Measurements from ENCODE around the gene ATP7B. TPM values are rescaled to one million over a fixed set of nuclear protein-coding genes. Genes with fewer than 3 reads are reported as not detected.
"Not testable (repeated sequence)": the region's sequence is repeated elsewhere in the genome, so short reads cannot be mapped to it uniquely, and the experiment has no call there.

ATP7B gene
- total RNA-seq = 1 to 10 TPM in 7 of 8 experiments, under 1 TPM in 1; 0.97 to 7.3 (median 5.6) TPM

DNA sequence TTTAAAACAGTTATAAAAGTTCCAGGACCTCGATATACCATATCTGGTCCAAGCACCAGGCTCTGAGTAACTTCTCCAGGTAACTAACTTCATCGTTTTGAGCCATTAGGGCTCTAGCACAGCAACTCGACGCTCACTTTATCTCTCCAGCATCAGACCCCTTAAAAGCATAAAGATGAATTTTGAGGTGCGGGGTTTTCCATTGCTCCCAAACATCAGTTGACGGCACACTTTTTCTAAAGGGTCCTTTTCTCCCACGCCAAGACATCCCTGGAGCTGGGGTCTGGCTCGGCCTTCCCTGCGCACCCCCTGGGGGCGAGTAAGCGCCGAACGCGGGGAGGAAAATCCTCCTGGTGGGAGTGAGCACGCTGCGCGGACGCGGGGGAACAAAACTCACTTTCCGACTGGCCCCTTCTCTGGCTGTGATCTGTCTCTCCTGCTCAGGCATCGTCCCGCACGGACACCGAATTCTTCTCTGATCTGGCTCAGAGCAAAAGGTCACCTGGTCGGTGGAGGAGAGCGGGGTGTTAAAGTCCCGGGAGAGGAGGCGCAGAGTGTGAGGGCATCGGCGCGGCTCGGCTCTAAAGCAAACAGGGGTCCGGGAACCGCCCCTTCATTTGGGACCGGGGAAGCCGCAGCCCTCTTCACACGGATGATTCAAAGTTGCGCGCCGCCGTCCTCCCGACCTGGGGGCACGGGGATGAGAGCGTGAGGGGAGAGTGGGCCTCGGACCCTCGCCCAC lies at the start of gene ATP7B:
Gene ATP7B, minus strand, starts transcription at position 561 of the 742 bp plus-strand sequence. Its CDS starts 113 bp downstream, at position 448.
- Histone ChIP-seq H3K4me3 (peak within 1 kb of the TSS; percentile 65 to 95 (median 75)), H3K27ac (peak within 1 kb of the TSS; percentile 68 to 87), H3K4me1 (replicated peaks in 1 of 2) (peaks cover 3 to 4% of the 10 kb centered on the region in 2 donors)
- peak; percentile 3 to 25 (median 14) for ATAC-seq (replicated peaks in 6 of 8)
- in situ Hi-C loops (cut with MboI; ENCODE audit: low pct_unique_long_range_greater_than_20kb in 2 of 9, low sequenced_read_pairs in 9 of 9, unreplicated experiment in 9 of 9) = no loop called here
- 0 to 50% (median 5%) methylated on average over 1 to 32 of the region's 46 CpGs; no CpG with 5 or more reads in 1 of the 10 experiments for WGBS, 10 experiments

DNA sequence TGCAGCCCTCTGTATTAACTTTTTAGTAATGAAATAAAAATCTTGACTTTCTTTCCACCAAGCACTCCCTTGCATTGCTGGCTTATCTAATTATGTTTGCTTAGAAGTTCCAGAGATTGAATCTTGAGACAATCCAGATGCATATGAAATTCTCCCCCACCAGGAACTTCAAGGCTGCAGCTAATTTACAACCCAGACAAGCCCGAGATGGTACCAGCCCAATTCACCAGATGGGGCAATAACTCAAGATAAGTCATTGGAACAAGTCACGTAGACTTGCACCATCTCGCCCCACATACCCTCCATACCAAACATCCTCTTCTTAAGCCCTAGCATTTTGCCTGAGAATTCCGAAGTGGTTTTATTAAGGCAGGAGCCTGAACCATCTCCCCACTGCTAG lies 42.2 kb upstream of the ATP7B start:
- in situ Hi-C loops (cut with MboI; ENCODE audit: low pct_unique_long_range_greater_than_20kb in 2 of 9, low sequenced_read_pairs in 9 of 9, unreplicated experiment in 9 of 9) = no loop called here
- Histone ChIP-seq H3K4me3 (no peak overlapping the region), H3K4me1 (replicated peaks in 1 of 2) (no peaks in the 10 kb centered on the region), H3K27ac (no peak overlapping the region)
- peak in 1 of 8 experiments; percentile 56 for ATAC-seq (replicated peaks in 6 of 8)
- WGBS, 10 experiments = 0 to 100% (median 78%) methylated on average over 2 to 4 of the region's 4 CpGs; no CpG with 5 or more reads in 2 of the 10 experiments

GRCh38 chr13:52051400-52051799 lies 40.1 kb upstream of the ATP7B start:
- WGBS, 10 experiments = 18 to 96% (median 83%) methylated on average over 1 to 7 of the region's 7 CpGs; no CpG with 5 or more reads in 1 of the 10 experiments
- in situ Hi-C loops (cut with MboI; ENCODE audit: low pct_unique_long_range_greater_than_20kb in 2 of 9, low sequenced_read_pairs in 9 of 9, unreplicated experiment in 9 of 9) = no loop called here
- no peak for ATAC-seq (replicated peaks in 6 of 8)
- H3K27ac ChIP-seq = no peak overlapping the region
- no peaks in the 10 kb centered on the region for H3K4me1 ChIP-seq (replicated peaks in 1 of 2)
- no peak overlapping the region for H3K4me3 ChIP-seq

DNA sequence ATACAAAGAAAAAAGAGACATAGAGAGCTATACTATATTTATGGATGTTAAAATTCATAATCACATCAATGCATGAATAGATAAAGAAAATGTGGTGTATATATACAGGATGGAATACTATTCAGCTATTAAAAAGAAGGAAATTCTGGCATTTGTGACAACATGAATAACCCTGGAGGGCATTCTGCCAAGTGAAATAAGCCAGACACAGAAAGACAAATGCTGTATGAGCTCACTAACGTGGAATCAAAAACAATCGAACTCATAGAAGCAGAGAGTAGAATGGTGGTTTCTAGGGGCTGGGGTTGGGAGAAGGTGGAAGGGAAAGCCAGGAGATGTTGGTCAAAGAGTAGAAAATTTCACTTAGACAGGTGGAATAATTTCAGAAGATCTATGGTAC lies 37.3 kb upstream of the ATP7B start:
- WGBS, 10 experiments = 19 to 100% (median 80%) methylated on average over 2 of the region's 2 CpGs; no CpG with 5 or more reads in 1 of the 10 experiments
- in situ Hi-C loops (cut with MboI; ENCODE audit: low pct_unique_long_range_greater_than_20kb in 2 of 9, low sequenced_read_pairs in 9 of 9, unreplicated experiment in 9 of 9) = no loop called here

GRCh38 chr13:52047463-52047862 lies 36.2 kb upstream of the ATP7B start:
- no peak overlapping the region for H3K27ac ChIP-seq
- no peaks in the 10 kb centered on the region for H3K4me1 ChIP-seq (replicated peaks in 1 of 2)
- in situ Hi-C loops (cut with MboI; ENCODE audit: low pct_unique_long_range_greater_than_20kb in 2 of 9, low sequenced_read_pairs in 9 of 9, unreplicated experiment in 9 of 9) = no loop called here
- no peak overlapping the region for H3K4me3 ChIP-seq
- no peak for ATAC-seq (replicated peaks in 6 of 8)
- 38 to 100% (median 84%) methylated on average over 1 to 3 of the region's 3 CpGs; no CpG with 5 or more reads in 3 of the 10 experiments for WGBS, 10 experiments

More for the DNA sequence above, 37.3 kb upstream of the ATP7B start:
- Histone ChIP-seq H3K4me1 (replicated peaks in 1 of 2) (no peaks in the 10 kb centered on the region), H3K4me3 (no peak overlapping the region), H3K27ac (no peak overlapping the region)
- no peak for ATAC-seq (replicated peaks in 6 of 8)

DNA sequence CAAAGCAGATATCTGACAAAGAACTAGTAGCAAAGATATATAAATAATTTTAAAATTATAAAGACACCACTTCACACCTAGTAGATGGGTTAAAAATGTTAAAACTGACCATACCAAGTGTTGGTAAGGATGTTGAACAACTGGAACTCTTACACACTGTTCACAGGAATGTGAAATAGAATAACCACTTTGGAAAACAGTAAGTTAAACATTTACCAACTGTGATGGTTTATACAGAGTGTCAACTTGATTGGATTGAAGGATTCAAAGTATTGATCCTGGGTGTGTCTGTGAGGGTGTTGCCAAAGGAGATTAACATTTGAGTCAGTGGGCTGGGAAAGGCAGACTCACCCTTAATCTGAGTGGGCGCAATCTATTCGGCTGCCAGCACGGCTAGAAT lies 32.4 kb upstream of the ATP7B start:
- Histone ChIP-seq H3K4me1 (replicated peaks in 1 of 2) (no peaks in the 10 kb centered on the region), H3K27ac (no peak overlapping the region), H3K4me3 (no peak overlapping the region)
- no peak for ATAC-seq (replicated peaks in 6 of 8)
- in situ Hi-C loops (cut with MboI; ENCODE audit: low pct_unique_long_range_greater_than_20kb in 2 of 9, low sequenced_read_pairs in 9 of 9, unreplicated experiment in 9 of 9) = no loop called here
- WGBS, 10 experiments = 79 to 100% (median 100%) methylated on average over 1 to 3 of the region's 3 CpGs; no CpG with 5 or more reads in 5 of the 10 experiments

DNA sequence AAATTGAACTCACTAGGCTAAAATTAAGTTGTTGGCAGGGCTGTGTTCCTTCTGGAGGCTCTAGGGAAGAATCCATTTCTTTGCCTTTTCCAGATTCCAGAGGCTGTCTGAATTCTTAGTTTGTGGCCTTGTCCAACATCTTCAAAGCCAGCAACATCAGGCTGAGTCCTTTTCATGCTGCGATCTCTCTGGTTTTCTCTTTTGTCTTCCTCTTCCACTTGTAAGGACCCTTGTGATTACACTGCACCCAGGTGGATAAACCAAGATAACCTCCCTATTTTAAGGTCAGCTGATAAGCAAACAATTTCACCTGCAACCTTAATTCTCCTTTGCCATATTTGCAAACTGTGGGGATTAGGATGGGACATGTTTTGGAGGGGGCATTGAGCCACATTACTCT lies 24.8 kb upstream of the ATP7B start:
- no peaks in the 10 kb centered on the region for H3K4me1 ChIP-seq (replicated peaks in 1 of 2)
- H3K27ac ChIP-seq = no peak overlapping the region
- 67 to 100% (median 82%) methylated on average over 1 of the region's 1 CpG; no CpG with 5 or more reads in 2 of the 10 experiments for WGBS, 10 experiments
- ATAC-seq (replicated peaks in 6 of 8) = no peak
- H3K4me3 ChIP-seq = no peak overlapping the region
- in situ Hi-C loops (cut with MboI; ENCODE audit: low pct_unique_long_range_greater_than_20kb in 2 of 9, low sequenced_read_pairs in 9 of 9, unreplicated experiment in 9 of 9) = no loop called here

GRCh38 chr13:52034616-52035226 lies 23.5 kb upstream of the ATP7B start:
- 73 to 100% (median 98%) methylated on average over 1 to 5 of the region's 5 CpGs for WGBS, 10 experiments
- in situ Hi-C loops (cut with MboI; ENCODE audit: low pct_unique_long_range_greater_than_20kb in 2 of 9, low sequenced_read_pairs in 9 of 9, unreplicated experiment in 9 of 9) = no loop called here
- Histone ChIP-seq H3K27ac (no peak overlapping the region), H3K4me1 (replicated peaks in 1 of 2) (no peaks in the 10 kb centered on the region), H3K4me3 (no peak overlapping the region)
- no peak for ATAC-seq (replicated peaks in 6 of 8)

DNA sequence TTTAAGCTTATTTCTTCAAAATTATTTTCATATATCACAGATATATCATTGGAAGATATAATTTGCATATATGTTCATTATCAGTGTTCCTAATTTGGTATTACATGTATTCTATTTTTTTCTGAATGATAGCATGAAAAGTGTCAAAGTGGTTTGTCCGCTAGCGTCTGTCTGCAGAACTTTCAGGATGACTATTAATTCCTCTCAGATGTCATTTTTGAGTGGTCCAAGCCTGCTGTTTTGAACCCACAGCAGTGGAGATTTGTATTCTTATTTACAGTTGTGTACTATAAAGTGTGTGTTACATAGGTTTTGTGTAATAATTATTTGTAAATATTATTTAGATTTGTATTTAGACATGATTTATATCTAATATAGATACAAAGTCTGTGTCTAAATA lies 21.8 kb upstream of the ATP7B start:
- in situ Hi-C loops (cut with MboI; ENCODE audit: low pct_unique_long_range_greater_than_20kb in 2 of 9, low sequenced_read_pairs in 9 of 9, unreplicated experiment in 9 of 9) = no loop called here
- 78 to 100% (median 97%) methylated on average over 1 to 2 of the region's 2 CpGs; no CpG with 5 or more reads in 2 of the 10 experiments for WGBS, 10 experiments
- Histone ChIP-seq H3K27ac (no peak overlapping the region), H3K4me3 (no peak overlapping the region), H3K4me1 (replicated peaks in 1 of 2) (no peaks in the 10 kb centered on the region)
- ATAC-seq (replicated peaks in 6 of 8) = no peak

DNA sequence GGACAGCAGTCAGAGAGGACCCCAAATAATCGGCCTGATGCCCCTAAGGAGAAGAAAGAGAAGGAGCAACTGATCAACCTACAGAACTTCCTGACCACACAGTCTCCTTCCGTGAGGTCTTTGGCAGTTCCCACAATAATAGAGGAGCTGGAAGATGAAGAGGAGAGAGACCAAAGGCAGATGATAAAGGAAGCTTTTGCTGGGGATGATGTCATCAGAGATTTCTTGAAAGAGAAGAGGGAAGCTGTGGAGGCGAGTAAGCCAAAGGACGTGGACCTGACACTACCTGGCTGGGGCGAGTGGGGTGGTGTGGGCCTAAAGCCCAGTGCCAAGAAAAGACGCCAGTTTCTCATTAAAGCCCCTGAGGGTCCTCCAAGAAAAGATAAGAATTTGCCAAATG lies 19.2 kb upstream of the ATP7B start:
- in situ Hi-C loops (cut with MboI; ENCODE audit: low pct_unique_long_range_greater_than_20kb in 2 of 9, low sequenced_read_pairs in 9 of 9, unreplicated experiment in 9 of 9); ATAC-seq (replicated peaks in 6 of 8): not testable (repeated sequence)

GRCh38 chr13:52029569-52029968 lies 18.3 kb upstream of the ATP7B start:
- Histone ChIP-seq H3K4me3 (no peak overlapping the region), H3K4me1 (replicated peaks in 1 of 2) (no peaks in the 10 kb centered on the region), H3K27ac (no peak overlapping the region)
- in situ Hi-C loops (cut with MboI; ENCODE audit: low pct_unique_long_range_greater_than_20kb in 2 of 9, low sequenced_read_pairs in 9 of 9, unreplicated experiment in 9 of 9) = no loop called here
- WGBS, 10 experiments = 83 to 100% (median 92%) methylated on average over 1 to 4 of the region's 4 CpGs; no CpG with 5 or more reads in 1 of the 10 experiments
- no peak for ATAC-seq (replicated peaks in 6 of 8)

More for the DNA sequence above, 19.2 kb upstream of the ATP7B start:
- not testable (repeated sequence) for H3K4me3 ChIP-seq; H3K4me1 ChIP-seq (replicated peaks in 1 of 2); H3K27ac ChIP-seq
- 90 to 100% (median 95%) methylated on average over 1 to 3 of the region's 6 CpGs; no CpG with 5 or more reads in 5 of the 10 experiments for WGBS, 10 experiments

DNA sequence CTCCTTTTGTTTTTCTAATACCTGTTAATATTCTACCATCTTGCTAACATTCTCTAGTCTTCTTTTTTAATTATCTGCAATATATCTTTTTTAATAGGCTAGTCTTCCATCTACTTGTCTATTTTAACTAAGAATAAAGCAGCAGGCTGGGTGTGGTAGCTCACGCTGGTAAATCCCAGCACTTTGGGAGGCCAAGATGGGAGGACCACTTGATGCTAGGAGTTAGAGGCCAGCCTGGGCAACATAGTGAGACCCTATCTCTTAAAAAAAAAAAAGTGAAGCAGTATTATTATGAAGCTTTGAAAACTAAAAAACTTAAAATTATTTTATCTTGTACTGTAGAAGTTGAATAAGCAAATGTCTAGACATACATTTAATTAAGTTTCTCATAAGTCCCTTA lies 16.6 kb upstream of the ATP7B start:
- H3K27ac ChIP-seq = no peak overlapping the region
- no peak overlapping the region for H3K4me3 ChIP-seq
- no peak for ATAC-seq (replicated peaks in 6 of 8)
- in situ Hi-C loops (cut with MboI; ENCODE audit: low pct_unique_long_range_greater_than_20kb in 2 of 9, low sequenced_read_pairs in 9 of 9, unreplicated experiment in 9 of 9) = no loop called here
- 57 to 100% (median 100%) methylated on average over 1 of the region's 1 CpG; no CpG with 5 or more reads in 2 of the 10 experiments for WGBS, 10 experiments
- H3K4me1 ChIP-seq (replicated peaks in 1 of 2) = no peaks in the 10 kb centered on the region

DNA sequence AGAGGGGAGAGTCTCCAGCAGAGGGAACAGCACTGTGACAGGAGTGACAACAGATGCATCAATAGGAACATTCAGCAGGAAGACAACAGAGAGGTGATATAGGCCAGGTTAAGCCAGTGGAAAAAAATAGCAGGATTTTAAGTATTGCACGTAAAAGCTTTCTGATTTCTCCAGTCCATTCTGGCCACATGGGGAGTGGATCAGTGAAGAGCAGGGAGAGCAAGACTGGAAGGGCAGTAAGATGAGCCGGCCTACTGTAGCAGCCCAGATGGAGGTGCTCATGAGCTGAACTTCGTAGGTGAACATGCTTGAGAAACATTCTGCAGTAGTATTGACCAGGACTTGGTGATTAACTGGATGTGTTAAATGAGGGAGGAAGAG lies 15.0 kb upstream of the ATP7B start:
- ATAC-seq (replicated peaks in 6 of 8) = peak in 2 of 8 experiments; percentile 24 to 32
- Histone ChIP-seq H3K4me1 (replicated peaks in 1 of 2) (no peaks in the 10 kb centered on the region), H3K4me3 (no peak overlapping the region), H3K27ac (no peak overlapping the region)
- in situ Hi-C loops (cut with MboI; ENCODE audit: low pct_unique_long_range_greater_than_20kb in 2 of 9, low sequenced_read_pairs in 9 of 9, unreplicated experiment in 9 of 9) = no loop called here
- 80 to 100% (median 99%) methylated on average over 1 to 3 of the region's 3 CpGs; no CpG with 5 or more reads in 4 of the 10 experiments for WGBS, 10 experiments
